Esophagus mucosa (tissue), 1 donor: Measurements from ENCODE around the gene SLPI. TPM values are rescaled to one million over a fixed set of nuclear protein-coding genes. Genes with fewer than 3 reads are reported as not detected.

Experiments
- ATAC-seq: fragments of 200-7000 bp; cut with Tn5 transposase; one replicate; pipeline ENCODE4 v1.9.1; 2020
- total RNA-seq: library from RNA; stranded (reverse); gene quantifications from one replicate; pipeline ENCODE4 v1.2.4, GENCODE V29; 2023
- donor health status: DM: yes; HTN: yes; CAD: no.

SLPI gene
- total RNA-seq, 1 donor from 2014 or later = 864 TPM

- no peak for ATAC-seq
These were observed 41.5 kb downstream of the SLPI start for GRCh38 chr20:45212836-45213235.

GRCh38 chr20:45211569-45212474 lies 42.5 kb downstream of the SLPI start:
- no peak for ATAC-seq

DNA sequence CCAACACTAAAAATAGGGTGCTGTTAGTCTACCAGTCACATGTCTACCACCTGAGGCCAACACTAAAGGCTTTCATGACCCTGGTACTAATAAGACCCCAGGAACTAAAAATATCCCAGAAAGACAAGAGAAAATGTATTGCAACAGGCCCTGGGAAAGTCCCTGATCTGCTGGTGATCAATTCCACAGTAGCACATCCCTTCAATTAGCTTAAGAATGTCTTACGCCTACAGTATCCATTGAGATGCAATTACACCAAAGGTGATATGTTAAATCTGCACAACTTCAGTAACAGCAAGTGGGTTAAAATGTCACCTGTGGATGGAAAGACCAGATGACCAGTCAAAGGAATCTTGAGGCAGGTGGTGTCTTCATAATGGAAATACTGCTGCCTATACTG lies 44.4 kb downstream of the SLPI start:
- ATAC-seq = no peak

- no peak for ATAC-seq
These were observed 47.6 kb downstream of the SLPI start, which contains the start of gene SEMG1 for GRCh38 chr20:45206725-45207124. TSS of gene SEMG1 (plus strand) at chr20:45207033. CDS start at chr20:45207054, 21 bp downstream.

Other genes starting within 250 kb of the SLPI start
- 0.40 TPM for gene KCNS1, start 153.4 kb downstream of the SLPI start, total RNA-seq
- 4.3 TPM for gene WFDC5, start 139.4 kb downstream of the SLPI start, total RNA-seq
- gene WFDC12, start 130.1 kb downstream of the SLPI start, total RNA-seq = 5.1 TPM
- 1,694 TPM for gene PI3, start 79.7 kb downstream of the SLPI start, total RNA-seq
- not detected for gene SEMG1, start 47.5 kb downstream of the SLPI start, total RNA-seq
- not detected for gene SEMG2, start 33.2 kb downstream of the SLPI start, total RNA-seq
- not detected for gene RBPJL, start 52.3 kb upstream of the SLPI start, total RNA-seq
- gene MATN4, start 53.7 kb upstream of the SLPI start, total RNA-seq = 0.16 TPM
- 99.1 TPM for gene SDC4, start 93.9 kb upstream of the SLPI start, total RNA-seq
- 13.7 TPM for gene SYS1, start 108.6 kb upstream of the SLPI start, total RNA-seq
- gene TP53TG5, start 123.8 kb upstream of the SLPI start, total RNA-seq = 0.36 TPM
- 22.6 TPM for gene DBNDD2, start 153.7 kb upstream of the SLPI start, total RNA-seq
- 43.0 TPM for gene PIGT, start 161.6 kb upstream of the SLPI start, total RNA-seq
- 37.9 TPM for gene WFDC2, start 215.2 kb upstream of the SLPI start, total RNA-seq